KBM-7 (cell line): ENCODE data around the gene C1QL4.
A peak's percentile ranks its signal among the peaks of the same experiment; 100 is the strongest.

Source experiments
- DNase-seq: peaks from one replicate; pipeline ENCODE4 v3.0.0-alpha.2; 2015
- in situ Hi-C: fragments of 300-500 bp; cut with MboI; formaldehyde crosslinking; loops from 2 replicates; pipeline ENCODE4 v1.14.3; 2020; ENCODE audit warnings: low sequenced_read_pairs, low pct_unique_long_range_greater_than_20kb, mixed read lengths

C1QL4 gene

DNA sequence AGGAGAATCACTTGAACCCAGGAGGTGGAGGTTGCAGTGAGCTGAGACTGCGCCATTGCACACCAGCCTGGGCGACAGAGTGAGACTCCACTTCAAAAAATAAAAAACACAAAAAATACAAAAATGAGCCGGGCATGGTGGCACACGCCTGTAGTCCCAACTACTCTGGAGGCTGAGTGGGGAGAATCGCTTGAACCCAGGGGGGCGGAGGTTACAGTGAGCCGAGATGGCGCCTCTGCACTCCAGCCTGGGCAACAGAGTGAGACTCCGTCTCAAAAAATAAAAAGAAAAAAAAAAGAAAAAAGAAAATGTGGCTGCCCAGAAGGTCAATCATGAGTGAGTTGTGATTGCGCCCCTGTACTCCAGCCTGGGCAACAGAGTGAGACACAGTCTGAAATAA is 18.9 kb upstream of the C1QL4 start:
- in situ Hi-C loops = loop anchor here (10.0 kb wide), 1 partner anchor 169 kb away; no protein-coding TSS in a partner anchor
- no peak for DNase-seq

DNA sequence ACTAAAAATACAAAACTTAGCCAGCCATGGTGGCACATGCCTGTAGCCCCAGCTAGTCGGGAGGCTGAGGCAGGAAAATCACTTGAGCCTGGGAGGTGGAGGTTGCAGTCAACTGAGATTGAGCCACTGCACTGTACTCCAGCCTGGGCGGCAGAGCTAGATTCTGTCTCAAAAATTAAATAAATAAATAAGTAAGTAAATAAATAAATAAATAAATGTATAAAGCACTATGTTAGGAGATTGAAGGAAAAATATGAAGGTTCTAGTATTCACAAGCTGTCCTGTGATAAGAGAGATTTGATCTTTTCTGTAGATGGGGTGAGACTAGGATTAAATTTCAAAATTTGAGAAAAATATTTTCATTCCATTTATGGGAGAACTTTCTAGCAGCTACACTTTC is 15.4 kb upstream of the C1QL4 start:
- in situ Hi-C loops = loop anchor here (10.0 kb wide), 1 partner anchor 172 kb away; no protein-coding TSS in a partner anchor
- DNase-seq = no peak

- in situ Hi-C loops = no loop called here
These were observed 12.3 kb upstream of the C1QL4 start for GRCh38 chr12:49349266-49349665.

GRCh38 chr12:49348781-49349180 is 11.8 kb upstream of the C1QL4 start:
- in situ Hi-C loops = no loop called here
- DNase-seq = no peak

More at GRCh38 chr12:49349266-49349665, 12.3 kb upstream of the C1QL4 start:
- DNase-seq = no peak

DNA sequence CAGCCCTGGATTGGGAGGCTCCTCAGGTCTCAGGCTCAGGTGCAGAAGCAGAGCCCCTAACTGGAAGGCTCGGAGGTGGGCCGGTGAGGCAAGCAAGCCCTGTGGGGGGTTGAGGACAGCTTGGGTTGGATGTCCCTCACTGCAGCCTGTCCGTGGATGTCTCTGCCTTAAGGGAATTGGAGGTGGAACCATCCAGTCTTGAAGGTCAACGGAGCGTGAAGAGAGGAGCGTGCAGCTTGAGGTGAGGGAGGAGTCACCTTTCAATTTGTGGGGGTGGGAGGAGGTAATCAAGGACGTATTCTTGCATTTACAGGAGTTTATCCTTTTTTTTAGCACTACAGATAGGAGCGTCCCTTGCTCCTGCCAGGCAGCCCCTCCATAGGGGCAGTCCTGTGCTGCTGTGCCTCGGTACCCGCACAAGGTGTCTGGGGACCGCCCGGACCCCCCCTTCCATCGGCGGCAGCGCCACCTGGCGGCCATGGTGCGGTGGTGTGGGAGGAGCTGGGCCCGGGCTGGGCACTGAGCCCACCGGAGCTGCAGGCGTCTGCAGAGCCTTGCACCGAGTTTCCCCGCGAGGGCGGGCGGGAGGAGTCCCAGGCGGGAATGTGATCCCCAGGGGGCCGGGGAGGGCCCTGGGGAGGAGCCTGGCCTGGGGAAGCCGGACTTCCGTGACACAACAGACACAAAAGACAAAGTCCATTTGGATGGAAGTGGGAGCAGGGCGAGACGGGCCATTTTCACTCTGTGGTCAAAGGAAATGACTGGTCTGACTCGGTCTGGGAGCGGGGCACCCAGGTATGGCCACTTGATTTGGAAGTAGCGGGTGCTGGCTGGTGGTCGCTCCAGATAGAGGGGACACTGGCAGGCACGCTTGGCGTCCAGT is 10.6 kb upstream of the C1QL4 start:
- in situ Hi-C loops = no loop called here
- DNase-seq = peak; percentile 87

DNA sequence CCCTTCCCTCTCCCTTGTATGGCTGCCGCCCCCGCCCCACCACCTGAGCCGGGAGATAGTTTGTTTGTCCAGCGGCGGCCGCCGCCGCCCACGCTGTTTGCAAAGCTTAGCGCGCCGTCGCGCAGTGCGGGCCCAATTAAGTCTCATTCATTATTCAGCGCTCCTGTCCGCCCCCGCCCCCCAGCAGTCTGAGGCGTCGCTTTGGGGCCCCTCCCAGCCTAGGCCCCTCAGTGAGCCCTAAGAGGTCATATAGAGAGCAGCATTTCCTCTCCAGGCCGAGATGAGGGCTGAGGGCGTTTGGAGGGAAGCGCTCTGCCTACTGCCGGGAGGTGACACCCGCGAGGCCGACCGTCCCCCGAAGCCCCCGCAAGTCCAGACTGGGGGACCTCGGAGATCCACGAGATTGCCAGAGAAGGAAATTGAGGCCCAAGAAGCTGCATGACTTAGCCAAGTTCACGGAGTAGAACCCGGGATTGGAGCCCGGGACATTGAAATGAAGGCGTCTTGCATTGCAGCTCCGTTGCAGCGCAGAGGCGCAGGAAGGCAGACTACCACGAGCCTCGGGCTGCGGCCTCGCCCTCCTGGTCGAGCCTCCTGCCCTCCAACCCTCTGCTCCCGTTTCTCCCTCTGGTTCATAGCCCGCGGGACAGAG is 9.8 kb upstream of the C1QL4 start, which contains the start of gene DNAJC22:
TSS of gene DNAJC22 (plus strand) at position 230 of the 652 bp plus-strand sequence. CDS start 1,985 bp downstream, outside the sequence.
- DNase-seq = no peak
- in situ Hi-C loops = no loop called here

DNA sequence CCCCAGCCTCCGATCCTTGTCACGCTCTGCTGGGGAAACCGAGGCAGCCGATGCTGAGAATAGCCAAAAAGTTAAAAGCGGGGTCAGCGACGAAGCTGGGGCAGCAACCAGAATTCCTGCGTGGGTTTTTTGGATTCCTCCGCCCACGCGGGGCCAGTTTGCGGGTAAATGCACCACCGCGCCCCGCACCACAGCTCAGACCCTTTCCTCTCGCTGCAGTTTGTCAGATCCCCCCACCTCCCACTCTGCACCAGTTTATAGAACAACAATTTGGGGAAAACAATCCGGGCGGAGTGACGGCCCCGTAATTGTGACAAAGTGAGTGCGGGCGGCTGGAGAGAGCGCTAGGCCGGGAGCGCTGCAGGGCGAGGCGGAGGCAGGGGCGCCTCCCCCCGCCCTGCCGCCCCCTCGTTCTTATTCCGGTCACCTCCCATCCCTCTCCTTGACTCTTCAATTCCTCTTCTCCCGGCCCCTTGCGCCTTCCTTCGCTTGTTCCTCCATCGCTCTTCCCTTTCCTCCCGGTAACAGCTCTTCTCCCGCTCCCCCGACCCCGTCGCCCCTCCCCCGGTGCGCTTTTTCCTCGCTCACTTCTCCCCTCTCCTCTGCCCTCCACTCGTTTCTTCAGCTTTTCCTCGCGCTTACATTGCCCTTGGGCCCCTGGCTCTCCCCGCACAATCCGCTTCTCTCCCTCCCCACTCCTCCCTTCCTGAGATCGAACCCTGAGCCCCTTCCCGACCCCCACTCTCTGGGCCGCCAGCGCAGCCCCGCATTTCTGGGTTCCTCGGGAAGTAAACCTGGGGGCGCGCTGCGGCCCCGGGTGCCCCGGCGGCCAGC is 9.1 kb upstream of the C1QL4 start:
- DNase-seq = no peak
- in situ Hi-C loops = no loop called here

GRCh38 chr12:49345051-49345824 is 8.2 kb upstream of the C1QL4 start:
- in situ Hi-C loops = no loop called here
- no peak for DNase-seq

DNA sequence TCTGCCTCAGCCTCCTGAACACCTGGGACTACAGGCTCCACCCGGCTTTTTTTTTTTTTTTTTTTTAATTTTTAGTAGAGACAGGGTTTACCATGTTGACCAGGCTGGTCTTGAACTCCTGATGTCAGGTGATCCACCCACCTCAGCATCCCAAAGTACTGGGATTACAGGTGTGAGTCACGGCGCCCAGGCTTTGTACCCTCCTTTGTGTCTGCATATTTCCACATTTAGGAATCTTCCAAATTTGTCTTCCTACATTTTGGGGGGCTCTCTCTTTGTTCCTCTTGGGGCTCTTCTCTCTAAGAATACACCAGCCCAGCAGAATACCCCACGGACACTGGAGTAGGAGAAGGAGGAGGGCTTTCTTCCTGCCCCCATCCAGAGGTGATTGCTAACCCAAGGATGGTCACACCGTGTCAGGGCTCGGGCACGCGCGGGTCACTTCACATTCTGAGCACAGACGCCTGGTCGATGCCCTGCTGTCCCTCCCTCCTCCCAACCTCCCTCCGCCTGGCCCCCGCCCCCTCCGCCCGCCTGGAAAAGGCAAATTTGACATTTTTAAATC is 7.6 kb upstream of the C1QL4 start:
- no peak for DNase-seq
- in situ Hi-C loops = no loop called here

DNA sequence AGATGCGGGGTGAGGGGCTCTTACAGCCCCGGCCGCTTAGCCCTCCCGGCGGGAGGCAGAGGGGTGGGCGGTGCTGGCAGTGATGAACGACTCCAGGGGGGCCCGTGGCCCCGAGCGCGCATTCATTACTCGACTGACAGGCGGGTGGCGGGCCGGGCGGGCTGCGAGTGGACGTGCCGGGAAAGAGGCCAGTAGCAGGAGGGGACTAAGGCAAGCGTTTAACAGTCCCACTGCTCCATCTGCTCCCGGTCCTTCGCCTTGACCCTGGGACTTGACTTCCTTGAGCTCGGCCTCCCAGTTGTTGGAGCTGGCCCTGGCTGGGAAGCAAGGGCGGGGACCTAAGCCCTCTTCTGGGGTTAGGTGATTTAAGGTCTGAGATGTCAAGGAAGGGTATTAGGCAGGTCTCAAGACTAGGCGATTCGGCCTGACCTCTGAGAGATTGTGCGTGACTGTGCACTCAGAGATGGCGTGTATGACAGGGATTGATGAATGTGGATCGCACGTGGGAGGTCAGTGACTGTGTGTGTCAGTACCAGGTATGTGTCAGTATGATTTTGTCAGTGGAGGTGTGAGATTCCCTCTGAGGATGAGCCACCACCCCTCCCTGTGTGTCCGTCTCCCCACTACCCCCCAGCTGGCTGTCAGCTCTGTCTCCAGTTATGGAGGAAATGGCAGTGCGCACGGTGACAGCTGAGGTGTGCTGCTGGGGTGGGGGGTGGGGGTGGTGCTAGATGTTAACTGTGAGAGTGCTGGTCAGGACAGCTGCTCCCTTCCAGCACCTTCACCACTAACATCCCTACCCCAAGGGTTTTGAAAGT is 6.1 kb upstream of the C1QL4 start:
- in situ Hi-C loops = no loop called here
- DNase-seq = no peak

- peak; percentile 98 for DNase-seq
- in situ Hi-C loops = no loop called here
These were observed 5.3 kb upstream of the C1QL4 start for GRCh38 chr12:49342066-49342913.

- in situ Hi-C loops = no loop called here
- no peak for DNase-seq
These were observed 4.7 kb upstream of the C1QL4 start for GRCh38 chr12:49341777-49342065.

DNA sequence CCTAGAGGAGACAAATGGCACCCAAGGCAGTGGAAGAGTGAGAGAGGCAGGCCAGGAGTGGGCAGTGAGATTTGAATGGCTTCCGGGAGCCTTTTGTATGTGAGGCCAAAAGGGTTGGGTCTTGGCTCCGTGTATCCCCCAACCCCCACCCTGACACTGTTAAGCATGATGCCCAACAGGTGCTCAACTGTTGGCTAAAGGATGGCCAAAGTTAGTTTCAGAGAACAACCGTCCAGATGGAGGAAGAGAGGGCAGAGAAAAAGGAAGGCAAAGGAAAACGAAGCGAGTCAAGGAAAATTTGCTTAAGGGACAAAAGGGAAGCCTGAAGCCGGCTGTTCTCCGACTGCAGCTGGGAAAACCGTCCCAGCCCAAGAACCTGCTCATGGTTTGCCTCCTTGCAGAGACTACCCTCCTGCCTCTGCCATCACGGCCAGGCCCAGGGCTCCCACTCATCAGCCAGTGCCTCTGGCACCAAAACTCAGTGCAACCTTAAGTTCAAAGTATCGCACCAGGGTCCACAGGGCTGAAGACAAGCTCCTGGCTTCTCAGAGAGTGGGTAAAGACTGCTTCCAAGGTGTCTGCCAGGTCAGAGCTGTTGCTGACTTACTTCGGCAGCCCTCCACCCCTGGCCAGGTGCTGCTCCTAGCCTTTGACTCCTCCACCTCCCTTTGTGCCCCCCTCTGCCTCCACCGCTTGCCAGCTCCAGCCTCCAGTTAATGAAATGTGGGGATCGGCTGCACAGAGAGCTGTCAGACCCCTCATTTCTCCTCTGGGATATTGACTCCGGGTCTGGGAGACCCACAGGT is 4.2 kb upstream of the C1QL4 start:
- in situ Hi-C loops = no loop called here
- DNase-seq = no peak

GRCh38 chr12:49340095-49340870 is 3.3 kb upstream of the C1QL4 start:
- no peak for DNase-seq
- in situ Hi-C loops = no loop called here

- in situ Hi-C loops = loop anchor here (10.0 kb wide), 1 partner anchor 55 kb away; no protein-coding TSS in a partner anchor
These were observed 2.5 kb upstream of the C1QL4 start for GRCh38 chr12:49339464-49339861.

More at GRCh38 chr12:49339464-49339861, 2.5 kb upstream of the C1QL4 start:
- DNase-seq = no peak
